Vagina (tissue), 2 donors: Measurements from ENCODE around the gene PCSK6. TPM values are rescaled to one million over a fixed set of nuclear protein-coding genes. Genes with fewer than 3 reads are reported as not detected.

Experiments
- DNase-seq, 2 donors: peaks; one replicate each; pipeline ENCODE4 v3.0.0-alpha.2; 2017; ENCODE audit errors: extremely low spot score in 2 of 2
- H3K27ac ChIP-seq: fragments of 200-600 bp; sonication (generic); one replicate; pipeline ENCODE4 v1.5.1; 2019
- H3K27me3 ChIP-seq: fragments of 200-600 bp; sonication (generic); one replicate; pipeline ENCODE4 v1.5.1; 2019
- H3K36me3 ChIP-seq, 2 donors: fragments of 200-600 bp; sonication (generic); one replicate each; pipeline ENCODE4 v1.5.1; 2017 to 2019
- H3K4me1 ChIP-seq: fragments of 200-600 bp; sonication (generic); one replicate; pipeline ENCODE4 v1.5.1; 2019
- H3K4me3 ChIP-seq, 2 donors: fragments of 200-600 bp; sonication (generic); 1 replicate in 1 of 2; 2 replicates in 1 of 2; pipeline ENCODE4 v1.5.1; 2016 to 2019
- H3K9me3 ChIP-seq: fragments of 200-600 bp; sonication (generic); one replicate; pipeline ENCODE4 v1.5.1; 2019
- CTCF ChIP-seq, 3 experiments: fragments of 450-650 bp in 2 of 3; fragments of 200-600 bp in 1 of 3; sonication (generic) in 1 of 3; IDR thresholded peaks; one replicate each; pipeline ENCODE4 v1.5.1; 2017 to 2019; ENCODE audit warnings: antibody characterized with exemption in 3 of 3, mild to moderate bottlenecking in 2 of 3, moderate library complexity in 2 of 3
- POLR2A ChIP-seq, 2 donors: fragments of 450-650 bp; IDR thresholded peaks; one replicate each; pipeline ENCODE4 v1.6.1; 2017; ENCODE audit warnings: antibody characterized with exemption in 2 of 2, mild to moderate bottlenecking in 2 of 2, moderate library complexity in 2 of 2
- POLR2AphosphoS5 ChIP-seq, 2 donors: sonication (generic); formaldehyde crosslinking; IDR thresholded peaks; one replicate each; pipeline ENCODE4 v1.9.0; 2017; ENCODE audit warnings: antibody characterized with exemption in 2 of 2, mild to moderate bottlenecking in 2 of 2, low read depth in 1 of 2; ENCODE audit not compliant: insufficient read depth in 1 of 2
- intact Hi-C: fragments of 100-400 bp; cut with DNase I; formaldehyde crosslinking; loops from one replicate; pipeline ENCODE4 v1.15.1; 2023
- total RNA-seq: library from RNA; depleted of rRNA; stranded (reverse); fragments of >200 nt; gene quantifications from one replicate; pipeline ENCODE4 v1.2.3, GENCODE V29; 2016

Gene PCSK6
- total RNA-seq, 1 donor from 2014 or later, result 7.4 TPM

- no peaks in the 10 kb centered on the region for H3K9me3 ChIP-seq
- intact Hi-C loops, result loop anchor here (2.0 kb wide), 1 partner anchor 252 kb away; no protein-coding TSS in a partner anchor
- H3K4me3 ChIP-seq, result no peak overlapping the region
- TF ChIP-seq CTCF (IDR thresholded peaks at IDR 0.05) (no peak), POLR2A (IDR thresholded peaks at IDR 0.05) (no peak), POLR2AphosphoS5 (IDR thresholded peaks at IDR 0.05; ENCODE audit: insufficient read depth in 1 of 2, low read depth in 1 of 2) (no peak)
- no peak for DNase-seq
- H3K27me3 ChIP-seq, result no peaks in the 10 kb centered on the region
- H3K27ac ChIP-seq, result no peak overlapping the region
- H3K36me3 ChIP-seq, result no peaks in the 10 kb centered on the region
- peaks cover 11% of the 10 kb centered on the region for H3K4me1 ChIP-seq
Observed at GRCh38 chr15:101262551-101262950, 227.0 kb downstream of the PCSK6 start.

GRCh38 chr15:101258238-101259144 is 231.0 kb downstream of the PCSK6 start:
- Histone ChIP-seq H3K27me3 (no peaks in the 10 kb centered on the region), H3K27ac (no peak overlapping the region), H3K36me3 (no peaks in the 10 kb centered on the region), H3K4me3 (no peak overlapping the region), H3K4me1 (no peaks in the 10 kb centered on the region), H3K9me3 (no peaks in the 10 kb centered on the region)
- intact Hi-C loops, result loop anchor here (10.0 kb wide), 1 partner anchor 344 kb away; the partner anchor contains the start of gene LRRK1
- TF ChIP-seq POLR2A (IDR thresholded peaks at IDR 0.05) (no peak), CTCF (IDR thresholded peaks at IDR 0.05) (peak; percentile 75 to 93 (median 84)), POLR2AphosphoS5 (IDR thresholded peaks at IDR 0.05; ENCODE audit: insufficient read depth in 1 of 2, low read depth in 1 of 2) (peak in 1 of 2 donors; percentile 35)
- no peak for DNase-seq

DNA sequence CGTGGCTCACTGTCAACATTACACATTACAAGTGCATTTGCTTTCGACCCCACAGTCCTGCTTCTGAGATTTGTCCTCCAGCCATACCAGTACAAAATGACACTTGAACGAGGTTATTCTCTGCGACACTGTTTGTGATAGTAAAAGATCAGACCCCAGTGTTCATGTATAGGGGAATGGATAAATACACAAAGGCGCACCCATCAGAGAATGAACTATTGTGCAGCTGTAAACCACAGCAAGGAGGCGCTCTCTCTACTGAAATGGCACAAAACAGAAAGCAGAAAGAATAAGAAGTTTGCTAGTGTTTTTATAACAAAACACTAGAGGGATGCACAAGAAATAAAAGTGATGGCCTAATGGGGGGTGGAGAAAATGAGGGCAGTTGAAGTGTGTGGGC is 232.8 kb downstream of the PCSK6 start:
- intact Hi-C loops, result loop anchor here (10.0 kb wide), 1 partner anchor 342 kb away; the partner anchor contains the start of gene LRRK1
- Histone ChIP-seq H3K27me3 (no peaks in the 10 kb centered on the region), H3K9me3 (no peaks in the 10 kb centered on the region), H3K36me3 (no peaks in the 10 kb centered on the region), H3K4me3 (no peak overlapping the region), H3K27ac (no peak overlapping the region), H3K4me1 (peaks cover 10% of the 10 kb centered on the region)
- DNase-seq, result no peak
- TF ChIP-seq POLR2AphosphoS5 (IDR thresholded peaks at IDR 0.05; ENCODE audit: insufficient read depth in 1 of 2, low read depth in 1 of 2) (no peak), POLR2A (IDR thresholded peaks at IDR 0.05) (no peak), CTCF (IDR thresholded peaks at IDR 0.05) (no peak)

DNA sequence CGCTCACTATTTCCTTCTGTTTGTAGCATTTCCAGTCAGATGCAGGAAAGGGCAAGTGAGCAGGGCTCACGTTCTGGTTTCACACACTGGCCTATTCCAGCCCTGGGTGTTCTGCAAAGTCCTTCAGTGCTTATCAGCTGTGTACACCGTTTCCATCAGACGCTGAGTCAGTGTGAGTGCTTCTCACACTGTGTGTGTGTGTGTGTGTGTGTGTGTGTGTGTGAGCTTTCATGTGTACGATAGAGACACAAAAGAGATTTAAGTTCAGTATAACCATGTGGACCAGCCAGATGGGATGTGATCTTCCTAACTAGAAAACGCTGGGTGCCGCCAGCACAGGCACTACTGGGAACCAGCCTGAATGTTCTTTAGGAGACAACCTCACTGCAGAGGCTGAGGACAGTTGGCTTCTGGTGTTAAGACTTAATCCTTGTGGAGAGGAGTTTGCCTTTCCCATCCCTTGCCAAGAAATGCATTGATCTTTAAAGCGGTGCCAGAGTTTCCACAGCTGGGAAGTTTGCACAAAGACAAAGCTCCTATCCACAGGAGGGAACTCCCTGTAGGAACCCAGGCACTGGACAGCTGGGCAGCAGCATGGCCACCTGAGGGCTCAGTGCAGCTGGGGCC is 233.8 kb downstream of the PCSK6 start:
- H3K27ac ChIP-seq, result no peak overlapping the region
- DNase-seq, result no peak
- H3K9me3 ChIP-seq, result no peaks in the 10 kb centered on the region
- no peak for TF ChIP-seq POLR2A (IDR thresholded peaks at IDR 0.05)
- no peak for TF ChIP-seq POLR2AphosphoS5 (IDR thresholded peaks at IDR 0.05; ENCODE audit: insufficient read depth in 1 of 2, low read depth in 1 of 2)
- TF ChIP-seq CTCF (IDR thresholded peaks at IDR 0.05), result no peak
- H3K36me3 ChIP-seq, result no peaks in the 10 kb centered on the region
- no peaks in the 10 kb centered on the region for H3K27me3 ChIP-seq
- no peak overlapping the region for H3K4me3 ChIP-seq
- intact Hi-C loops, result loop anchor here (10.0 kb wide), 1 partner anchor 341 kb away; the partner anchor contains the start of gene LRRK1
- peaks cover 11% of the 10 kb centered on the region for H3K4me1 ChIP-seq
